Type B pancreatic cell (in vitro differentiated cells): ENCODE data around the gene KCNG2. TPM values are rescaled to one million over a fixed set of nuclear protein-coding genes. Genes with fewer than 3 reads are reported as not detected.

ENCODE experiments used
- DNase-seq: peaks from one replicate; pipeline ENCODE4 v3.0.0; 2021; ENCODE audit warnings: mixed read lengths; ENCODE audit not compliant: unreplicated experiment; ENCODE audit errors: extremely low spot score
- H3K27ac Mint-ChIP-seq: 2 replicates; pipeline ENCODE4 v1.8.0; 2021; ENCODE audit warnings: mild to moderate bottlenecking, mixed read lengths
- H3K27me3 Mint-ChIP-seq: 2 replicates; pipeline ENCODE4 v1.8.0; 2021; ENCODE audit warnings: mixed read lengths
- H3K36me3 Mint-ChIP-seq: 2 replicates; pipeline ENCODE4 v1.8.0; 2021; ENCODE audit warnings: mixed read lengths
- H3K4me1 Mint-ChIP-seq: one replicate; pipeline ENCODE4 v1.8.0; 2021; ENCODE audit warnings: mixed read lengths; ENCODE audit not compliant: unreplicated experiment
- H3K4me3 Mint-ChIP-seq: 2 replicates; pipeline ENCODE4 v1.8.0; 2021; ENCODE audit warnings: mild to moderate bottlenecking, mixed read lengths
- H3K9me3 Mint-ChIP-seq: 2 replicates; pipeline ENCODE4 v1.8.0; 2021; ENCODE audit warnings: mixed read lengths
- total RNA-seq: library from RNA; stranded (reverse); gene quantifications from 2 replicates; pipeline ENCODE4 v1.2.1, GENCODE V29; 2021; ENCODE audit warnings: low replicate concordance
- TF ChIP-seq, protein P1 (sequence below): fragments of 200-600 bp; sonication (generic); conservative IDR thresholded peaks from 2 replicates; pipeline ENCODE4 v1.5.0; 2021; ENCODE audit warnings: antibody characterized with exemption, mild to moderate bottlenecking

Gene KCNG2
- total RNA-seq, 1 donor from 2014 or later = 0.29 TPM

DNA sequence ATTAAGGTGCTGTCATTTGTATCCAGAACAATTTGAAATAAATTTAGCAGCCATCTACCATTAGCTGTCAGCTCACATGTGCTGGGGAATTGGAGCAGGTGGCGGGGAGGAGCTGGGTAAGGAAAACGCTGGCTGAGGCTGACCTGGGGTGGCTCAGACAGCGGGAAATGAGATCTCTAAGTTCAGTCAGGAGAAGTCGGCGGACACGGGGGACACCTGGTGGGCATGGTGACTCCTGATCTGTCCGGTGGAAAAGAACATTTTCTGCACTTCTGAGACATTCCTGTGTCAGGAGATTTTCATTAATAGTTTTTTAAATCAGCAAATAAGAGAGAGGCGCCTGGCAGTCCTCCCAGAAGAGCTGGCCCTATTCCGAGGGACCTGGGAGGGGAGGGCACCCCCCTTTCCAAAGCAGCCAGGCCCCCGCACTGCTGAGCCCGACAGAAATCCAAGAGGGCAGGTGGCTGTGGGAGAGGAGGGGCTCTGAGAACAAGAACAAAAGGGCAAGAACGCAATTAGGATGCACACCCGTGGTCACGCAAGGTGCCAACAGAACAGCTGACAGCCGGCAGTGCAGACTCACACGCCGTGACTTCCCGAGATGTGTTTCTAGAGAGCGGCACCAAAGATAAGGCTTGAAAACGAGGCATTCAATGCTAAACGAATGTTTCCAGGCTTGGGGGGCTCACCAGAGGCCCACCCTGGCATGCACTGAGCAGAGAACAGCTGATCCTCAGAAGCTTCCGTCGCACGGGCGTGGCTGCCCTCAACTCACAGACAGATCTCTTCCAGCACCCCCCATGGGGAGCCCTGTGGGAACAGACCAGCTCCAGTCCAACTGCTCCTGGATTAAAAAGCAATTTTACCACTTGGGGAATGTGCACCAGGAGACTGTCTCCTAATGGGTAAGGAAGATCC, 127.3 kb downstream of the KCNG2 start:
- H3K4me1 Mint-ChIP-seq = no peaks in the 10 kb centered on the region
- peaks cover 28% of the 10 kb centered on the region for H3K36me3 Mint-ChIP-seq
- TF ChIP-seq, protein P1, sequence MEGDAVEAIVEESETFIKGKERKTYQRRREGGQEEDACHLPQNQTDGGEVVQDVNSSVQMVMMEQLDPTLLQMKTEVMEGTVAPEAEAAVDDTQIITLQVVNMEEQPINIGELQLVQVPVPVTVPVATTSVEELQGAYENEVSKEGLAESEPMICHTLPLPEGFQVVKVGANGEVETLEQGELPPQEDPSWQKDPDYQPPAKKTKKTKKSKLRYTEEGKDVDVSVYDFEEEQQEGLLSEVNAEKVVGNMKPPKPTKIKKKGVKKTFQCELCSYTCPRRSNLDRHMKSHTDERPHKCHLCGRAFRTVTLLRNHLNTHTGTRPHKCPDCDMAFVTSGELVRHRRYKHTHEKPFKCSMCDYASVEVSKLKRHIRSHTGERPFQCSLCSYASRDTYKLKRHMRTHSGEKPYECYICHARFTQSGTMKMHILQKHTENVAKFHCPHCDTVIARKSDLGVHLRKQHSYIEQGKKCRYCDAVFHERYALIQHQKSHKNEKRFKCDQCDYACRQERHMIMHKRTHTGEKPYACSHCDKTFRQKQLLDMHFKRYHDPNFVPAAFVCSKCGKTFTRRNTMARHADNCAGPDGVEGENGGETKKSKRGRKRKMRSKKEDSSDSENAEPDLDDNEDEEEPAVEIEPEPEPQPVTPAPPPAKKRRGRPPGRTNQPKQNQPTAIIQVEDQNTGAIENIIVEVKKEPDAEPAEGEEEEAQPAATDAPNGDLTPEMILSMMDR = no peak
- H3K27me3 Mint-ChIP-seq = no peaks in the 10 kb centered on the region
- DNase-seq = peak; percentile 64
- H3K9me3 Mint-ChIP-seq = peaks cover 6% of the 10 kb centered on the region
- H3K4me3 Mint-ChIP-seq = no peak overlapping the region
- no peak overlapping the region for H3K27ac Mint-ChIP-seq

DNA sequence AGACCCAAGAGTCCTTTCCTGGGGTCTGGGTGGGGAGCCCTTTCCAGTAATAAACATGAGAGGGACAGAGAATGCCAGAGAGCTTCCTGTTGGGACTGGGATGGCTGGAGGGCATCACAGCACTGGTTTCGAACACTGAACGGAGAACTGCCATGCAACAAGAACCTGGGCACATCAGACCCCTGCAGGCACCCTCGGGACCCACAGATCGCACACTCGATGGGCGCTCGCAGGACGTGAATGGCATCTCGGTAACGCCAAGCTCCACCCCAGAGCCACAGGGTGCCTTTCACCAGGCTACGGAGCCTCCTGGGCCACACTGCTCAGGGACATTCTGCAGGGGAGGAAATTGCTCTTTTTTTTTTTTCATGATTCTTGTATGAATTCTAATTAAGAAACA, 128.6 kb downstream of the KCNG2 start:
- Mint-ChIP-seq H3K36me3 (peaks cover 34% of the 10 kb centered on the region), H3K27ac (no peak overlapping the region), H3K4me1 (no peaks in the 10 kb centered on the region), H3K27me3 (no peaks in the 10 kb centered on the region), H3K9me3 (peaks cover 6% of the 10 kb centered on the region), H3K4me3 (no peak overlapping the region)
- TF ChIP-seq, protein P1 = no peak
- peak; percentile 50 for DNase-seq

DNA sequence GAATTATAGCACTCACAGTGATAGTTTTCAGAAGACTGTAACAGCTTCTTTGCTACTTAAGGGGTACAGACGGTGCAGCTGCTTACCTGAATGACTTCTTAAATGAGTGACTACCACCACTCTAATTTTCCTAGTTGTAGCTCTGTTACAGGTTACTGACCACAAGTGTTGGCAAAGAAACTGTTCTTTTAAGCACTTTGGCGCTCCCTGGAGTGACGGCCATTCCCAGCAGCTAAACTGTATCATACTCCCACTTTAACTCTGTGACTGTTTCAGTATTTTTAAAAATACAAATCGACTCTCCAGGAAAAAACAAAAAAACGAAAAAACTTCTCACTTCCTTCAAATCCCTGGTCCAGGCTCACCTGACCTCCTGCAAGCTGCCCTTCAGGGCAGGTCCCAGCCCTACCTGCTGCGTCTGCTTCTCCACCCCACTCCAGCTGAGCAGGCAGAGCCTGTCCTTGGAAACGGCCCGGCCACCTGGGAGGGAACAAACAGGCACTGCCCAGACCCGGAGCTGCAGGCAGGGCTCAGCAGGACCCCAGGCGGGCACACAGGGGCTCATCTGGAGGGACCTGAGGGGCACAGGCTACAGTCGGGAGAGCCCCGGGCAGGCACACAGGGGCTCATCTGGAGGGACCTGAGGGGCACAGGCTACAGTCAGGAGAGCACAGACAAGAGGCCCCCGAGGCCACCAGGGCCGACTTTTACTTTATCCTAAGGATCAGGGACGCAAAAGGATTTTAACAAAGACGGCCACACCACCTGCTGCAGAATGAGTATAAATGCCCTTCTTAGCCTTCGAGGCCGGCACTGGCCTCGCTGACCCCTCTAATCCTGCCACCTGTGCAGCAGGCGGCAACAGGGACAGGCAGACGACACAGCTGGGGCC, 129.2 kb downstream of the KCNG2 start:
- DNase-seq = peak; percentile 64
- no peak overlapping the region for H3K4me3 Mint-ChIP-seq
- H3K27ac Mint-ChIP-seq = no peak overlapping the region
- peaks cover 6% of the 10 kb centered on the region for H3K9me3 Mint-ChIP-seq
- TF ChIP-seq, protein P1 = no peak
- H3K27me3 Mint-ChIP-seq = no peaks in the 10 kb centered on the region
- H3K4me1 Mint-ChIP-seq = no peaks in the 10 kb centered on the region
- peaks cover 37% of the 10 kb centered on the region for H3K36me3 Mint-ChIP-seq

DNA sequence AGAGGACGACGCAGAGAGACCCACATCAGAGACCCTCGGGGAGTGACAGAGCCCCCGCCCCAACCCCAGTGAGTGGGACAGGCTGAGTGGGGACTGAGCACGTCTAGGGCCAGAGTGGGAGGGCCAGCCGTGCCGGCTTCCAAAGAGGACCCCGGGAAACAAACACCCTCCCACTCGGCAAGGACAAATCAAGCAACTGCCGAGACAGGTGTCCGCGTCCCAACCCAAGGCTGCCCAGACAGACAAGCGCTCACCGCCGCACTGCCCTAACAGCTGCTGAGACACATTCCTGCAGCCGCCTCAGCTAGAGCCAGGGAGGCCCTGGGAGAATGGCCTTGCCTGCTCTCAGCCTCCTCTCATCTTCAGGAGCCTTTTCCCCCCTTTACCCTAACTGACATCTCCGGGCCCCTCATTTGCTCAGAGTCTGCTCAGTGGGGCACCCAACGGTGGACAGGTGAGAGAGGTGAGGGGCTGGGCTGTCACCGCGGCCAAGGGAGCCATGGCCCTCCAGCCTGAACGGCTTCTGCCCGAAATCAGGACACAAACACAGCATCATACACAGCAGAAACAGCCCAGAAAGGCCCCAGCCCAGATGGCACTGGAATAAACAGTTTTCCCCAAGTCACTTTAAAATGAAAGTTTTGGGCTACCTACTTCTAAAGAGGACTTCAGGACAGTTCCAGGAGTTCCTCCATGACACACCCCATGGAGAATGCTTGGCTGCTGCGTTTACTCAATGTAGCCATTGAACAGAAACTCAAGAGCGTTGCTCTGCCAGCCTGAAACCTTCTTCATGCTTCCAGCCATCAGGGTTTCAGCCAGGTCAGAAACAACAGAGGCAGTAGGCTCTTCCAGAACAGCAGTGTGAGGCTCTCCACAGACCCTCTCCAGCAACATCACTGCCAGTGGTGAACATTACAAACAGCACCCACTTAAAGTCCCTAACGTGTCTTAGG, 130.1 kb downstream of the KCNG2 start:
- Mint-ChIP-seq H3K4me1 (no peaks in the 10 kb centered on the region), H3K36me3 (peaks cover 46% of the 10 kb centered on the region), H3K4me3 (no peak overlapping the region), H3K27me3 (no peaks in the 10 kb centered on the region), H3K27ac (no peak overlapping the region), H3K9me3 (peaks cover 7% of the 10 kb centered on the region)
- TF ChIP-seq, protein P1 = no peak
- peak; percentile 65 for DNase-seq

DNA sequence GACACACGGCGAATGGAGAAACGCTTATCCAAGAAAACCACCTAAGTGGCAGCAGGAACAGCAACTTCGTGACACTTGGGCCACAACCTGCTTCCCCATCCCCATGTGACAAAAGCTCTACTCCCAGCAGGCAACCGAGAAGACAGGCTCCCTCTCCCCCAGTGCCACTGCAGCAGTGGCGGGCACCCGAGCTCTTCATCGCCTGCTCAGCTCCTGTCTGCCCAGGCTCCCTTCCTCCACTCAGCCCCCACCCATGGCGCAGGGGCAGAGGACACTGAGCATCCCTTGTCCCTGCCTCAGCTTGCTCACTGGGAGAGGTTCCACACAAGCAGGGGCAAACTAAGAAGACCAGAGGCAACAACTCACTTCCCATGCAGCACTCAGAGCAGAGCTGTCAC, 130.8 kb downstream of the KCNG2 start:
- no peak overlapping the region for H3K27ac Mint-ChIP-seq
- peak; percentile 56 for DNase-seq
- H3K4me1 Mint-ChIP-seq = no peaks in the 10 kb centered on the region
- H3K9me3 Mint-ChIP-seq = peaks cover 13% of the 10 kb centered on the region
- H3K36me3 Mint-ChIP-seq = peaks cover 49% of the 10 kb centered on the region
- H3K4me3 Mint-ChIP-seq = no peak overlapping the region
- no peaks in the 10 kb centered on the region for H3K27me3 Mint-ChIP-seq
- TF ChIP-seq, protein P1 = no peak
